ENCODE measurements around the gene ALK. TPM values are rescaled to one million over a fixed set of nuclear protein-coding genes. Genes with fewer than 3 reads are reported as not detected.

Gene ALK
- total RNA-seq, 1 experiment from 2014 or later: not detected

DNA sequence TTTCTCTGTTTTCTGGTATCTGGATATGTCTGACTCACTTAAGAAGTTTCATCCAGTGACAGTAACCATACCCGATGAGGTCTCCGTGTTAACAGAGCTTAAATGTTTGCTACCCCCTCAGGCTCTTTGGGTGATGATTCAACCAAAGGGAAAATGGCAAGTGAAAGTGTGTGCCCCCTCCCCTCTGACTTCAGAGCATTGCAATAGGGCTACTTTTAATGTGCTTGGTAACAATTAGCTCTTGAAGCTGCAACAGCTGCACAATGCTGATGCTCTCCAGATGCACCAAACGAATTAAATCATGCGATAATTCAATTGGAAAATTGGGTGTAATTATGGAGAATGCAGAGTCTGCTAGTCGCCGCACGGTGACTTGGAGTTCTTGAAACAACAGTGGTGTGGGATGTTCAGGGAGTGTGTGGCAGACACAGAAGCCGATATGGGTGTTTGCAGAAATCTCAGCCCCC lies 270.7 kb downstream of the ALK start:
- H2AK5ac ChIP-seq (ENCODE audit: insufficient read length, low read length): no peak overlapping the region
- no peak overlapping the region for H3K14ac ChIP-seq (ENCODE audit: insufficient read depth, low read length)
- H3K9me3 ChIP-seq (ENCODE audit: control insufficient read depth, low read depth, low read length): no peaks in the 10 kb centered on the region
- H3K27ac ChIP-seq (ENCODE audit: insufficient read length, low read depth, low read length): no peak overlapping the region
- H3T11ph ChIP-seq (ENCODE audit: low read length): no peak overlapping the region
- H2AFZ ChIP-seq (ENCODE audit: low read length): no peak overlapping the region
- H3K4me2 ChIP-seq (ENCODE audit: insufficient read depth, insufficient read length, low read length): no peak overlapping the region
- Mint-ChIP-seq H3K27ac (no peak overlapping the region), H3K4me3 (no peak overlapping the region), H3K27me3 (ENCODE audit: low read depth) (no peaks in the 10 kb centered on the region), H3K4me1 (0 out of 4 replicates have a peak, but pooled peaks cover 0 to 2% of the 10 kb centered on the region in 2 experiments), H3K9me3 (peaks cover 10 to 11% of the 10 kb centered on the region in 2 experiments; a peak in 4 of 5 replicates), H3K36me3 (ENCODE audit: insufficient read depth in 1 of 3, low read depth in 3 of 3) (peaks cover 0 to 10% (median 2%) of the 10 kb centered on the region in 3 experiments; a peak in 4 of 7 replicates)
- no peak overlapping the region for H4K8ac ChIP-seq (replicated peaks; ENCODE audit: insufficient read length, low read depth, low read length)
- no peak overlapping the region for H3K4ac ChIP-seq (ENCODE audit: low read depth, low read length)
- H2BK5ac ChIP-seq (ENCODE audit: insufficient read length, low read length): no peak overlapping the region
- no peak overlapping the region for H3K9ac ChIP-seq (ENCODE audit: extremely low read depth, insufficient read length, low read length)
- no peaks in the 10 kb centered on the region for H4K20me1 ChIP-seq (ENCODE audit: control insufficient read depth, insufficient read depth, insufficient read length)
- no peak for DNase-seq
- WGBS (ENCODE audit: extremely low coverage, insufficient read length, low lambda C conversion rate): no CpG with 5 or more reads among the region's 8 CpGs
- H3K56ac ChIP-seq (ENCODE audit: insufficient read length, low read depth, low read length): no peak overlapping the region
- no peak overlapping the region for H2BK15ac ChIP-seq (ENCODE audit: low read depth, low read length)
- H3K27me3 ChIP-seq (ENCODE audit: insufficient read depth, low read length): no peaks in the 10 kb centered on the region
- H2BK12ac ChIP-seq (ENCODE audit: insufficient read length, low read depth, low read length): no peak overlapping the region
- no peaks in the 10 kb centered on the region for H3K79me1 ChIP-seq (ENCODE audit: insufficient read depth, low read depth, low read length, poor library complexity, severe bottlenecking)
- no peak overlapping the region for H2BK20ac ChIP-seq (ENCODE audit: low read depth, low read length, poor library complexity, severe bottlenecking)
- no peak overlapping the region for H4K5ac ChIP-seq (ENCODE audit: insufficient read length, low read depth, low read length)
- H3K18ac ChIP-seq (ENCODE audit: insufficient read length, low read depth, low read length): no peak overlapping the region
- no peaks in the 10 kb centered on the region for H3K23me2 ChIP-seq (ENCODE audit: insufficient read length, low read depth, low read length, poor library complexity, severe bottlenecking)
- no peak overlapping the region for H4K91ac ChIP-seq (ENCODE audit: insufficient read length, low read depth, low read length)
- H3K79me2 ChIP-seq (ENCODE audit: insufficient read depth, low read length): no peaks in the 10 kb centered on the region
- no peak for TF ChIP-seq CTCF (conservative IDR thresholded peaks at IDR 0.05)
- no peak overlapping the region for H2BK120ac ChIP-seq (ENCODE audit: low read depth, low read length, poor library complexity, severe bottlenecking)
- H3K4me1 ChIP-seq (ENCODE audit: insufficient read depth, low read length): no peaks in the 10 kb centered on the region
- H3K23ac ChIP-seq (ENCODE audit: insufficient read length, low read depth, low read length): no peak overlapping the region
